Uterus (tissue), 2 donors: ENCODE results near the gene UNC119.

Experiments used
- CTCF ChIP-seq, 4 experiments: fragments of 200-600 bp in 2 of 4; fragments of 450-650 bp in 2 of 4; sonication (generic) in 2 of 4; IDR thresholded peaks; one replicate each; pipeline ENCODE4 v1.5.1; 2016 to 2019; ENCODE audit warnings: antibody characterized with exemption in 4 of 4, mild to moderate bottlenecking in 2 of 4, moderate library complexity in 1 of 4
- POLR2A ChIP-seq, 2 donors: fragments of 450-650 bp; IDR thresholded peaks; one replicate each; pipeline ENCODE4 v1.6.1; 2016; ENCODE audit warnings: antibody characterized with exemption in 2 of 2, mild to moderate bottlenecking in 1 of 2, moderate library complexity in 1 of 2

DNA sequence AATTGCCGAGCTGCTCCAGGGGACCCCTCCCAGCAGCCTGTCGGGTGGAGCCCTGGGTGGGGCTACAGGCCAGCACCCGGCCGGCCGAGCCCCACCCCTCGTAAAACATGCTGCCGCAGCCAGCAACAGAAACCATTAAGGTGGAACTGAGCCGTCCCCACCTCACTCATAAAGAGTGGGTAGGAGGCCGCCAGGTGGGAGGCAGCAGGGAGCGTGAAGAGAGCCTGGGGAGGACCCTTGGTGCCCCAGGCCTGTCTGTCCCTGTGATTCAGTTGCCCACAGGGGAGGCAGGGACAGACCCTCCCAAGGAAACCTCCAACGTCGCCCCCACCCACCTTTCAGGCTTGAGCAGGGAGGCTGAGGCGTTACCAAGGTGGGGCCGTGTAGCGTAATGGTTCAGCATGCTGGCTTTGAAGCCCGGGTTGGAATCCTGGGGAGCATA lies 37.8 kb downstream of the UNC119 start:
- TF ChIP-seq CTCF (IDR thresholded peaks at IDR 0.05) = no peak
- no peak for TF ChIP-seq POLR2A (IDR thresholded peaks at IDR 0.05)
